Measurements from ENCODE around the gene CLPTM1.

Gene CLPTM1

DNA sequence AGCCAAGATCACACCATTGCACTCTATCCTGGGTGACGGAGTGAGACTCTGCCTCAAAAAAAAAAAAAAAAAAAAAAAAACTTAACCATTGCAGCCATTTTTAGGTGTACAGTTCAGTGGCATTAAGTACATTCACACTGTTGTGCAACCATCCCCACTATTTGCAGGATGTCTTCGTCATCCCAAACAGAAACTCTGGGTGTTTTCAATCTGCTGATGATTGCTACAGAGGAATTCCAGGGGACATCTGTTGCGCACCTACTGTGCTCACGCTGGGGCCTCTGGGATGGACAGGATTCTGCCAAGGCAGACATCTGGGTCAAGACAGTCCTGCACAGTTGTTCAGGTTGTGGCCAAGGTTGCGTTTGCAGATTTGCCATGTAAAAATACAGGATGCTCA, 15.5 kb upstream of the CLPTM1 start:
- TF ChIP-seq SIN3A (IDR thresholded peaks at IDR 0.05; ENCODE audit: borderline replicate concordance, insufficient read depth, low read length) (no peak), FOXP2 (optimal IDR thresholded peaks at IDR 0.05; ENCODE audit: borderline replicate concordance, extremely low read depth, extremely low read length, insufficient read depth) (no peak), POLR2AphosphoS5 (IDR thresholded peaks at IDR 0.05; ENCODE audit: low read depth, low read length) (no peak), TAF1 (IDR thresholded peaks at IDR 0.05; ENCODE audit: borderline replicate concordance, insufficient read depth, low read length) (no peak)
- TF ChIP-seq, protein P1, sequence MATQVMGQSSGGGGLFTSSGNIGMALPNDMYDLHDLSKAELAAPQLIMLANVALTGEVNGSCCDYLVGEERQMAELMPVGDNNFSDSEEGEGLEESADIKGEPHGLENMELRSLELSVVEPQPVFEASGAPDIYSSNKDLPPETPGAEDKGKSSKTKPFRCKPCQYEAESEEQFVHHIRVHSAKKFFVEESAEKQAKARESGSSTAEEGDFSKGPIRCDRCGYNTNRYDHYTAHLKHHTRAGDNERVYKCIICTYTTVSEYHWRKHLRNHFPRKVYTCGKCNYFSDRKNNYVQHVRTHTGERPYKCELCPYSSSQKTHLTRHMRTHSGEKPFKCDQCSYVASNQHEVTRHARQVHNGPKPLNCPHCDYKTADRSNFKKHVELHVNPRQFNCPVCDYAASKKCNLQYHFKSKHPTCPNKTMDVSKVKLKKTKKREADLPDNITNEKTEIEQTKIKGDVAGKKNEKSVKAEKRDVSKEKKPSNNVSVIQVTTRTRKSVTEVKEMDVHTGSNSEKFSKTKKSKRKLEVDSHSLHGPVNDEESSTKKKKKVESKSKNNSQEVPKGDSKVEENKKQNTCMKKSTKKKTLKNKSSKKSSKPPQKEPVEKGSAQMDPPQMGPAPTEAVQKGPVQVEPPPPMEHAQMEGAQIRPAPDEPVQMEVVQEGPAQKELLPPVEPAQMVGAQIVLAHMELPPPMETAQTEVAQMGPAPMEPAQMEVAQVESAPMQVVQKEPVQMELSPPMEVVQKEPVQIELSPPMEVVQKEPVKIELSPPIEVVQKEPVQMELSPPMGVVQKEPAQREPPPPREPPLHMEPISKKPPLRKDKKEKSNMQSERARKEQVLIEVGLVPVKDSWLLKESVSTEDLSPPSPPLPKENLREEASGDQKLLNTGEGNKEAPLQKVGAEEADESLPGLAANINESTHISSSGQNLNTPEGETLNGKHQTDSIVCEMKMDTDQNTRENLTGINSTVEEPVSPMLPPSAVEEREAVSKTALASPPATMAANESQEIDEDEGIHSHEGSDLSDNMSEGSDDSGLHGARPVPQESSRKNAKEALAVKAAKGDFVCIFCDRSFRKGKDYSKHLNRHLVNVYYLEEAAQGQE (IDR thresholded peaks at IDR 0.05; ENCODE audit: insufficient read depth in 1 of 2, low read depth in 2 of 2, low read length in 2 of 2): no peak

GRCh38 chr19:44942067-44942571, 13.1 kb upstream of the CLPTM1 start, which contains the start of gene APOC4:
Gene APOC4 (plus strand): TSS chr19:44942237. CDS start chr19:44942278, 41 bp downstream.
- no peak for TF ChIP-seq SIN3A (IDR thresholded peaks at IDR 0.05; ENCODE audit: borderline replicate concordance, insufficient read depth, low read length)
- TF ChIP-seq POLR2AphosphoS5 (IDR thresholded peaks at IDR 0.05; ENCODE audit: low read depth, low read length): no peak
- TF ChIP-seq, protein P1 (IDR thresholded peaks at IDR 0.05; ENCODE audit: insufficient read depth in 1 of 2, low read depth in 2 of 2, low read length in 2 of 2): no peak
- no peak for TF ChIP-seq FOXP2 (optimal IDR thresholded peaks at IDR 0.05; ENCODE audit: borderline replicate concordance, extremely low read depth, extremely low read length, insufficient read depth)
- no peak for TF ChIP-seq TAF1 (IDR thresholded peaks at IDR 0.05; ENCODE audit: borderline replicate concordance, insufficient read depth, low read length)

DNA sequence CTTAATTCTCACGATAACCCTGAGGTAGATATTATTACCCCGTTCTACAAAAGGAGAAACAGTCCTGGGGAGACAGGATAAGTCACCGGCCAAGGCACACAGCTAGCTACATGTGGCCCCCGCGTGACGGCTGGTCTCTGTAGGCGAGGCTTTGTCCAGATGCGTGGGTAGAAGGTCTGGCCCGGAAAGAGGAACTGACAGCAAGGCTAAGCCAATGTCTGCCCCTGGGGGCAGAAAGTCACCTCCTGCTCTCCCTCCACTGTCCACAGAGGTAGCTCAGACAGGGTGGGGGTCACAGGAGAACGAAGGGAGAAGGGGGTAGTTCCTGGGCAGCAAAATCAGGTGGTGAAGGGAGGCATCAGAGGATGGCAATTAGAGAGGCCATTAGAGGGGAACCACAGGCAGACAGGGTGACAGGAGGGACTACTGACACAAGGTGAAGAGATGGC, 11.4 kb upstream of the CLPTM1 start:
- TF ChIP-seq FOXP2 (optimal IDR thresholded peaks at IDR 0.05; ENCODE audit: borderline replicate concordance, extremely low read depth, extremely low read length, insufficient read depth): no peak
- TF ChIP-seq TAF1 (IDR thresholded peaks at IDR 0.05; ENCODE audit: borderline replicate concordance, insufficient read depth, low read length): no peak
- TF ChIP-seq, protein P1 (IDR thresholded peaks at IDR 0.05; ENCODE audit: insufficient read depth in 1 of 2, low read depth in 2 of 2, low read length in 2 of 2): no peak
- no peak for TF ChIP-seq SIN3A (IDR thresholded peaks at IDR 0.05; ENCODE audit: borderline replicate concordance, insufficient read depth, low read length)

DNA sequence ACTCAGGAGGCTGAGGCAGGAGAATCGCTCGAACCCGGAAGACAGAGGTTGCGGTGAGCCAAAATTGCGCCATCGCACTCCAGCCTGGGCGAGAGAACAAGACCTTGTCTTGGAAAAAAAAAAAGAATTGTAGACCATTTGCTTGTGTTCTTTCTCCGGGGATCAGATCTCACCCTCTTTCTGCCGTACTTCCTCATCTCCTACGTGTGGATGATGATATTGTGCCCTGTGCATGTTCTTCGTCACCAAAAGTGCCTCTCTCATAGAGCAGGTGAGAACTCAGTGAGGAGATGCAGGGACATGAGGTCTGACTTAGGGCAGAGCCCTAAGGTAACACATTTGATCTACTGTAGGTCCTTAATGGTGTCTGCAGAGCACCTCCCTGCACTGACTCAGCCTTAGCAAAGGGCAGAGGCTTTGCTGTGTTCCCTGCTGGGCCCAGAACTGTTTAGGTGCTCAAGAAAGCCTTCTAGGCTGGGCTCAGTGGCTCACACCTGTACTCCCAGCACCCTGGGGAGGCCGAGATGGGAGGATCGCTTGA, 8.1 kb upstream of the CLPTM1 start:
- TF ChIP-seq SIN3A (IDR thresholded peaks at IDR 0.05; ENCODE audit: borderline replicate concordance, insufficient read depth, low read length): no peak
- TF ChIP-seq FOXP2 (optimal IDR thresholded peaks at IDR 0.05; ENCODE audit: borderline replicate concordance, extremely low read depth, extremely low read length, insufficient read depth): no peak
- no peak for TF ChIP-seq TAF1 (IDR thresholded peaks at IDR 0.05; ENCODE audit: borderline replicate concordance, insufficient read depth, low read length)
- TF ChIP-seq, protein P1 (IDR thresholded peaks at IDR 0.05; ENCODE audit: insufficient read depth in 1 of 2, low read depth in 2 of 2, low read length in 2 of 2): no peak
- no peak for TF ChIP-seq POLR2AphosphoS5 (IDR thresholded peaks at IDR 0.05; ENCODE audit: low read depth, low read length)
